Stimulated activated CD8-positive, alpha-beta memory T cell treated with anti-CD3 and anti-CD28 coated beads, Interleukin-4, amount 100 ng/mL, for 48 hours (primary cell): ENCODE measurements around the gene CAPN7.
"Not testable (repeated sequence)": the region's sequence is repeated elsewhere in the genome, so short reads cannot be mapped to it uniquely, and the experiment has no call there.

Experiments
- DNase-seq: peaks from one replicate; pipeline ENCODE4 v3.0.0-alpha.2; 2020

CAPN7 gene

GRCh38 chr3:15205934-15206661 is at the start of gene CAPN7:
CAPN7 (plus strand) TSS chr3:15206246; CDS start chr3:15206496, 250 bp downstream.
- peak; percentile 95 for DNase-seq

GRCh38 chr3:15157441-15157840 is 48.6 kb upstream of the CAPN7 start:
- DNase-seq: no peak

GRCh38 chr3:15159501-15160136 is 46.4 kb upstream of the CAPN7 start:
- no peak for DNase-seq

GRCh38 chr3:15160662-15161061 is 45.4 kb upstream of the CAPN7 start:
- no peak for DNase-seq

- no peak for DNase-seq
Observed at GRCh38 chr3:15161133-15161532, 44.9 kb upstream of the CAPN7 start.

- not testable (repeated sequence) for DNase-seq
Observed at GRCh38 chr3:15163656-15164055, 42.4 kb upstream of the CAPN7 start.

- DNase-seq: no peak
Observed at GRCh38 chr3:15164340-15164739, 41.7 kb upstream of the CAPN7 start.

GRCh38 chr3:15165061-15165460 is 41.0 kb upstream of the CAPN7 start:
- no peak for DNase-seq

- DNase-seq: not testable (repeated sequence)
Observed at GRCh38 chr3:15166391-15166790, 39.7 kb upstream of the CAPN7 start.

- DNase-seq: no peak
Observed at GRCh38 chr3:15171096-15171495, 35.0 kb upstream of the CAPN7 start.

- no peak for DNase-seq
Observed at GRCh38 chr3:15172806-15173205, 33.2 kb upstream of the CAPN7 start.

- no peak for DNase-seq
Observed at GRCh38 chr3:15174953-15175352, 31.1 kb upstream of the CAPN7 start.

GRCh38 chr3:15175605-15176004 is 30.4 kb upstream of the CAPN7 start:
- DNase-seq: no peak

- DNase-seq: no peak
Observed at GRCh38 chr3:15180042-15180611, 25.9 kb upstream of the CAPN7 start.

GRCh38 chr3:15181511-15181910 is 24.5 kb upstream of the CAPN7 start:
- no peak for DNase-seq

- no peak for DNase-seq
Observed at GRCh38 chr3:15181963-15182362, 24.1 kb upstream of the CAPN7 start.

GRCh38 chr3:15183011-15183410 is 23.0 kb upstream of the CAPN7 start:
- no peak for DNase-seq

GRCh38 chr3:15185404-15185803 is 20.6 kb upstream of the CAPN7 start:
- DNase-seq: no peak

- DNase-seq: no peak
Observed at GRCh38 chr3:15186101-15186476, 20.0 kb upstream of the CAPN7 start.

- DNase-seq: not testable (repeated sequence)
Observed at GRCh38 chr3:15186477-15187164, 19.4 kb upstream of the CAPN7 start.

GRCh38 chr3:15197340-15198029 is 8.6 kb upstream of the CAPN7 start:
- no peak for DNase-seq

- no peak for DNase-seq
Observed at GRCh38 chr3:15198686-15199085, 7.4 kb upstream of the CAPN7 start.

GRCh38 chr3:15199493-15200105 is 6.4 kb upstream of the CAPN7 start:
- DNase-seq: no peak
